NCI-H2107 (cell line): ENCODE results near the gene ZNF106.

Source experiments
- DNase-seq: peaks from one replicate; lab custom pipeline; 2025; lab: John Stamatoyannopoulos, UW

Gene ZNF106

DNA sequence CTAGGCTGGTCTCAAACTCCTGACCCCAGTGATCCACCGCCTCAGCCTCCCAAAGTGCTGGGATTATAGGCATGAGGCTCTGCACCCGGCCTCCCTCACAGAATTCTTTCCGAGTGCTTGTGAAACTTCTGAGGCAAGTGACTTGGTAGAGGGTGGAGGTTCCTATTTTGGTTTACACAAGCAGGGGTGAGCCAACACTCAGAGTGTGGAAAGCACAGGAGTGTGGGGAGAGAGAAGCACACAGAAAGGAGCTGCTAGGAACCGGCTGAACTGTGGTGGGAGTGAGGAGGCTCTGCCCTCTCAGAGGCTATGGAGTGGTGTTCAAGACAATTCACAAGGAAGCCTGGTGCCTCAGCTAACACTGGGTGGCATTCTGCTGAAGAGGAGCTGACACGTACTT, 123.9 kb downstream of the ZNF106 start:
- no peak for DNase-seq

DNA sequence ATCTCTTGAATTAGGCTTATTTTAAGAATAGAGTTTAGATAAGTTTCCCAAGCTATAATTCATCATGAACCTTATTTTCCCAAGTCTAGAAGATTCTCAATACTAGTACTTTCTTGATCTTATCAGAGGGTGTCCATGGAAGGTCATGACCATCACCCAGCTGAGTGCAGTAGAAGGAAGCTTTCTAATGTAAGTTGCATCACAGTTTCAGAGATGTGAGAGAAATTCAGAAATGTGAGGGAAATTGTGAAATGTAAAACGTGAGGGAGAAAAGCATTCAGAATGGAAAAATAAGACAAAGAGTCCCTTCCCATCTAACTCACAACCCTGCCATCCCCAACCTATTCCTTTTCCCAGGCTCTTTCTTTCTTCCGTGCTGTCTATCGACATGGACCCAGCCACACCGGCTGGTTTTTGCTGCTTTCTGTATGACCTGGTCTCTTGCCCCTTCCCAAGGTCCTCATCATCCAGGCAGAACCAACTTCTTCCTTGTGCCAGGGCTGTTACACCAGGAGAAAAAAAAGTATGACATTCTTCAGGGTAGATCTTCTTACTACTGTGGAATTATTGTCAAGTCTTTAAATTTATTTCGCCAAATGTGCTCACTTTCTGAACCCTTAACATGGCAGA, 124.9 kb downstream of the ZNF106 start:
- DNase-seq = no peak

DNA sequence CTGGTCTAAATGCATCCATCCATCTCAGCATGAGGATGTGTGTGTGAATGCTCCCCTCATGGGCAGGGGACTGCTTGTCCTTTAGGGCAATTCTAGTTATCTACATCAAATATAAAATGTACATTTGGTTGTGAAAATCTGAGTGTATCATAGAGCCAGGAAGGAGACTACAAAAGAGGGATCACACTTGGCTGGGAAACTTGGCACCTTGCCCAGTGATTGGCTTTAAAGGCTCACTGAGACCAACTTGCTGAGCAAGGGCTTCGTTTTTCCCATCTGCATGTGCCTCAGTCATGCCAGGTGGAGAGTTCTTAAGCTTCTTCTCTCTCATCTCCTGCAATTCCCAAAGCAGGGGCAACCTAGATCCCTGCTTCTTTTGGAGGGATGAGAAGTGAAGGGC, 126.4 kb downstream of the ZNF106 start:
- DNase-seq = no peak

DNA sequence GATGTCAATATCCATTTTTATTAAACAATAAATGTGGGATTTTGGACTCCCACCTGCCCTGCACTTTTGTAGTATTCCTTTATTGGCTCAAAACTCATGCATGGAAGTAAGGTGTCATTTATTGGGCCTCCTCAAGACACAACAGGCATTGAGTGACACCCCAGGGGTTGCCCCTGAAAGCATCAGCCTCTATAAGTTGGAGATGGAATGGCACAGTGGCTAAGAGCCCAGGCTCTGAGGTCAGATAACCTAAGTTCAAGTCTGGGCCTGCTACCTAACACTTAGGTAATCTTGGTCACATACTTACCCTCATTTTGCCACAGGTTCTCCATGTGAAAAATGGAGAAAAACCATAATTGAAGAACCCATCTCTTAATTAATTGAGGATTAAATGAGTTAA, 127.0 kb downstream of the ZNF106 start:
- DNase-seq = no peak

DNA sequence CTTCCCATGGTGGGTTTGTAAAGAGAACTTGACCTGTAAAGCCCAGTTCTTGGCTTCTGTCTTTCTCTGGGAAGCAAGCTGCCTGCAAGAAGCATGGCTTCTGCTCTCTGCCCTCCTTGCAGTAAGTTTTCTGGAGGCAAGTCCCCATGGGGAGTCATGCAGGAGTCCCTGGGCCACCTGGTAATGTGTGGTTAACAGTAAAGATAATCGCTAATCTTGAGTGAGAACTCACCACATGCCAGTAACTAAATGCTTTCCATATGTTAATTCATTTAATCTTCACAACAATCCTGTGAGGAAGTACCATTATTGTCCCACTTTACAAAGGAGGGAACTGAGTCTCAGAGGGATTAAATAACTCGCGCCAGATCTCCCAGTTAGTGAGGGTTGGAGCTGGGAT, 127.5 kb downstream of the ZNF106 start:
- DNase-seq = no peak
